H54 (cell line): ENCODE measurements around the gene AKAP7.

ENCODE experiments used
- DNase-seq: peaks from one replicate; pipeline ENCODE4 v3.0.0; 2011; ENCODE audit warnings: low spot score, mixed read lengths; ENCODE audit not compliant: insufficient read length
- FAIRE-seq: peaks from 3 replicates; lab custom pipeline; 2011; peaks lifted over from hg19 to GRCh38; lab: Jason Lieb, UNC
- POLR2A ChIP-seq: IDR thresholded peaks from 2 replicates; pipeline ENCODE4 v1.6.1; 2011; ENCODE audit warnings: low read depth, mild to moderate bottlenecking, low read length

The AKAP7 gene

DNA sequence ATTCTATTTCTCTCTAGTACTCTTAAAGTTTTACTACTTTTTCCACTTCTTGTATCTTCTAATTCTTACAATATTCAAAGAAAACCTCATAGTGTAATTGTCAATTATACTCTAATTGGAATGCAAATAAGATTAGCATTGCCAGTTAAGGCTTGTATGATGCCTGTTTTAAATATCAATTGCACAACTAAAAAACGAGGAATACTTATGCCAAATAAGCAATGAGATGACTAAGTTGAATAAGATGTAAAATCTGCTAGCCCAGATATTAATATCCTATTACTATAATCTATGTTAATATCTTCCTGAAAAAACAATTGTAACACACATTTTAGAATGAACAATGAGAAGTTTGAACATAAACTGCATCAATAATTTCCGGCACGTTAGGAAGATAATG is 13.3 kb upstream of the AKAP7 start:
- no peak for FAIRE-seq
- TF ChIP-seq POLR2A: no peak
- no peak for DNase-seq

GRCh38 chr6:131122516-131122915 is 12.8 kb upstream of the AKAP7 start:
- DNase-seq: no peak
- FAIRE-seq: no peak
- no peak for TF ChIP-seq POLR2A

DNA sequence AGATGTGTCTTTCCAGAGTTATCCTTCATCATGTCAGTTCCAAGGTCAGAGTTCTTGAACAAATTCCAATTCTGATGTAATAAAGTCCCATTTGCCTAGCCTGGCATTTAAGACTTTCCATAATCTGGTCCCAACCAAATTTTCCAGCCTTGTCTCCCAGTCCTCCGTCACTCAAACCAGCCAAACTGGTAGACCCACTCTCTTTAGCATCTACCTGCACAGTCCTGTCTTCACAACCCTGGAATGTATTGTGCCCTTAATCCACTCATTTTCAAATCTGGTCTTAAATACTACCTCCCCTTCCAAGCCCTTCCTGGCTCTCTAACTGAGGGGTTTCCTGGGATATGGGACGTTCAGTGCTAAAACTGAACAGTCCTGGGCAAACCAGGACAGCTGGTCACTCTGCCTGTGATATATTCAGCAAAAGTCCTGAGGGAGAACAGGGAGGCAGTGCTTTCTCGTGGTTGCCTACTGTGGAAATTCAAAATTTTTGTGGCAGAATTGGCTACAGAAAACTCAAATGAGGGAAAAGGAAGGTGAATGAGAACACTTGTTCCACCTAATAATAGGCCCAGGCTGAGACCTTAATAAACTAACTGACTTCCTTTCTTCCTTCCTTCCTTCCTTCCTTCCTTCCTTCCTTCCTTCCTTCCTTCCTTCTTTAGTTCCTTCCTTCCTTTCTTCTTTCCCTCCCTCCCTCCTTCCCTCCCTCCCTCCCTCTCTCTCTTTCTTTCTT is 10.8 kb upstream of the AKAP7 start:
- no peak for DNase-seq
- no peak for TF ChIP-seq POLR2A
- no peak for FAIRE-seq

DNA sequence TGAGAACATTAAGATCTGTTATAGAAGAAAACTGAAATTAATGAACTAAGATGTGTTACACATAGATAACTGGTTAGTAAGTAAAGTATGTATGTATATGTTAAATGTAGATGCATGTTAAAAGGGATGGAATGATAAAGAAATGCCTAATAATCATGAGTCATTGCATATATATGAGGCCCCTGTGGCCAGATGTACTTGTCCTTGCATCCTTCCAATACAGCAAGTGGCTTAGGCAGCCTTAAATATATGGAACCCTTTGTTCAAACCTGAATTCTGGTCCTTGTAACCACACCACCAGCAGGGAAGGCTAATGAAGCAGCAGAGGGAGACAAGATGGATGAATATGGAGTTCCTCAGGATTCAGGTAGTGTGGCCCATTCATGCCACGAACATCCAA is 9.8 kb upstream of the AKAP7 start:
- FAIRE-seq (no peak), DNase-seq (no peak)
- no peak for TF ChIP-seq POLR2A

- TF ChIP-seq POLR2A: no peak
- FAIRE-seq: no peak
- DNase-seq: no peak
These were observed 5.3 kb upstream of the AKAP7 start for GRCh38 chr6:131129689-131130553.

- DNase-seq (no peak), FAIRE-seq (no peak)
- TF ChIP-seq POLR2A: no peak
These were observed 4.7 kb upstream of the AKAP7 start for GRCh38 chr6:131130554-131130940.

DNA sequence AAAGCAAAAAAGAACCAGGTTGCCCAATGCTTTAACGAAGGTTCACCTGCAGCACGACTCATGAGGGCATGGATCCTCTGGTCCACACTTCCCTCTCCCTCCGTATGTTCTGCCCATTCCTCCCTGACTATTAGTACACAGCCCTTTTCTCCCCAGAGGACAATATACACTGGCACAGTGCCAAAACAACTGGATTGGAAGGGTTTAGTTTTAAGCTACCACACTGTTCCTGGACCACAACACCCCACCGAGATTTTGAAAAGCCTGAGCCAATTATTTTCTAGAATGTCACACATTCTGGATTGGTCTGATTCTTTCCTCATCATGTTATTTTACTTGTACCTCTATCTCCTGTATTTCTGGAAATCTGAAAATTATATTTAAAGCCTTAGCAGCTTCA is 2.9 kb upstream of the AKAP7 start:
- no peak for TF ChIP-seq POLR2A
- DNase-seq (no peak), FAIRE-seq (no peak)

GRCh38 chr6:131134220-131134979 is 867 bp upstream of the AKAP7 start:
- no peak for TF ChIP-seq POLR2A
- DNase-seq (no peak), FAIRE-seq (no peak)

GRCh38 chr6:131134980-131135243 is 355 bp upstream of the AKAP7 start:
- no peak for DNase-seq
- TF ChIP-seq POLR2A: no peak
- no peak for FAIRE-seq

DNA sequence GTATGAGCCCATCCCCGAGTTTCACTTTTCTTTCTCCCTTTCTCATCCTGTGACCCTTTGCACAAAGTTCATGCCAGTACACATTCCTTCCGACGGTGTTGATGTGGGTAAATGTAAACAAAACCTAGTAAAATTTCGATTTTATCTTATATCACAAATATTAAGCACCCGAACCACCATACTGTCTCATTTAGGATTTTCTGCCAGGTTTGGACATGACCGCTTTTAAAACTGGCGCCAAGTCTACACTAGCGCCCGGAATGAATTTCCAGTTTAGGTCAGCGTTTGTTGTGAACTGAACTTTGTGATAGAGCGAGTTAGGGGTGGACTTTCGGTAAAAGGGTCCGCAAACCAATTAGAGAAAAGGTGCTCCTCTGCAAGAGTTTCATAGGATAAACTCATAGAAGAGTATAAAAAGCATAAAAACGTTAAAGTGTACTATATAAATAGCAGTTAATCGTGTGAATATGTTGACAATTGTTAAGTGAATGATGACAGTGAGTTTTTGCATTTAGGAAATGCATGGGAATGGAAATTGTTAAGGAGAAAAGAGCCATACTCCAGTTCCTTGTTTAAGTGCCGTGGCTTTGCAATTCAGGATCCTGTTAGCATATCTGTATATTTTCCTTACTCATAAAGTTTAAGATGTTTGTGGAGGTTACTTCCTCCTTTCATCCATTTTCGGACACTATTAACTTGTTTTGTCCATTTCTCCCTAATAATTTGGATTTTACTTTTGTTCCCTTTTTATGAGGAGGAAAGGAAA is 937 bp downstream of the AKAP7 start:
- DNase-seq (no peak), FAIRE-seq (peak; percentile 68)
- TF ChIP-seq POLR2A: no peak

DNA sequence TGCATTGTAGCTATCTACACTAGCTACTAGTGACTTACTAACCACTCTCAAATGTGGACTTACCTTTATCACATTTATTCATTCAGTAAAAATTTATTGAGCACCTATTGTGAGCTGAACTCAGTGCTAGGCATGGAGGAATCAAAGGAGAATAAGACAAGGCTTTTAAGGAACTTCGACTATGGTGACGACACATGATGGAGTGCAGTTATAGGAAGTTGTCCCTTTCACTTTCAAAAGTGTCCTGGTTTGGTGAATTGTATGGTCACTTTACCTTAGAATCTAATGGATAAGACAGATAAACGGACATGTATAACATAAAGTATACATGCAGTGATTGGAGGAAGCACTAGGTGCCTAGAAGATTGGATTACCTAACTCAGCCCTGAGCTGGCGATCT is 4.3 kb downstream of the AKAP7 start:
- TF ChIP-seq POLR2A: no peak
- FAIRE-seq (no peak), DNase-seq (no peak)

DNA sequence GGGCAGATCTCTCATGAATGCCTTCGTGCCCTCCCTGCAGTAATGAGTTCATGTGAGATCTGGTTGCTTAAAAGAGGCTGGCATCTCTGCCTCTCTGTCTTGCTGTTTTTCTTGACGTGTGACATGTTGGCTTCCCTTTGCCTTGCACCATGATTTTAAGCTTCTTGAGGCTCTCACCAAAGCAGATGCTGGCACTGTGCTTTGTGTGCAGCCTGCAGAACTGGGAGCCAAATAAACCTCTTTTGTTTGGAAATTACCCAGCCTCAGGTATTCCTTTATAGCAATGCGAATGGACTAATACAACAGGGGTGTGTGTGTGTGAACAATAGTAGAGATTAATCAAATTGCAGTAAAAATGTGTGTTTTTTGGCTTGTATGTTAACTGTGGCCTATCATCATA is 8.1 kb downstream of the AKAP7 start:
- TF ChIP-seq POLR2A: no peak
- DNase-seq (no peak), FAIRE-seq (no peak)

DNA sequence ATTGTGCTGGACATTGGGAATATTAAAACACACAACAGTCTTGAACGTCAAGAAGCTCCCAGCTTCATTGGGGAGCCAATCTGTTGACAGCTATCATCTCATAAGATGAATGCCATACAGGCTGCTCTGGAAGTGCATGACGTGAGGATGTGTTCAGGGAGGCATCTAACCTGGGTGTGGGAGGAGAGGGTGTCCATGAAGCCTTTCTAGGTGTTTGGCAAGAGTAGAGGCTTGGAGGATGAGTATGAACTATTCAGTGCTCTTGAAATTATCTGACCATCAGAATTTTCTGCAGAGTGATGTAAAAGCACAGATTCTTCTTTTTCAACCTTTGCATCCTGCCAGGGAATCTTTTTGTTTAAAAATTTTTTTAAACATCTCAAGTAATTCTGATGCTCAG is 11.6 kb downstream of the AKAP7 start:
- TF ChIP-seq POLR2A: no peak
- no peak for DNase-seq
- FAIRE-seq: no peak
